GM12878 (cell line): Measurements from ENCODE around the gene MRPL21. TPM values are rescaled to one million over a fixed set of nuclear protein-coding genes. Genes with fewer than 3 reads are reported as not detected.

Source experiments
- ATF7 ChIP-seq: fragments of 450-650 bp; IDR thresholded peaks from 2 replicates; pipeline ENCODE4 v1.6.1; 2016; ENCODE audit warnings: low read depth, mild to moderate bottlenecking
- BCL3 ChIP-seq: IDR thresholded peaks from 2 replicates; pipeline ENCODE4 v1.6.1; 2011; ENCODE audit warnings: borderline replicate concordance, low read depth, mild to moderate bottlenecking, moderate library complexity, low read length; ENCODE audit not compliant: insufficient read depth, poor library complexity, severe bottlenecking
- HDGF ChIP-seq: fragments of 450-650 bp; IDR thresholded peaks from 2 replicates; pipeline ENCODE4 v1.6.1; 2016; ENCODE audit warnings: antibody characterized with exemption
- KDM1A ChIP-seq: fragments of 200-600 bp; sonication (generic); IDR thresholded peaks from 2 replicates; pipeline ENCODE4 v1.6.1; 2016; ENCODE audit warnings: borderline replicate concordance
- REST ChIP-seq: IDR thresholded peaks from 2 replicates; pipeline ENCODE4 v1.6.1; 2012; ENCODE audit warnings: mild to moderate bottlenecking, low read depth, low read length
- SKIL ChIP-seq: fragments of 450-650 bp; IDR thresholded peaks from 2 replicates; pipeline ENCODE4 v1.6.1; 2017; ENCODE audit warnings: mild to moderate bottlenecking, low read depth, inconsistent platforms; ENCODE audit not compliant: poor library complexity, severe bottlenecking
- SMARCA5 ChIP-seq: fragments of 450-650 bp; IDR thresholded peaks from 2 replicates; pipeline ENCODE4 v1.6.1; 2017; ENCODE audit warnings: mild to moderate bottlenecking
- polyA plus RNA-seq, 11 experiments: library from polyadenylated mRNA; depleted of rRNA in 4 of 11; unstranded in 6 of 11; stranded (reverse) in 5 of 11; fragments of >200 nt; fragmentation: Nextera tagmentation in 4 of 11; fragmentation: Illumina TruSeq in 1 of 11; extraction: Ambion mirVana in 4 of 11; extraction: Trizol in 1 of 11; gene quantifications; 1 replicate in 1 of 11; 2 replicates in 10 of 11; pipeline versions ENCODE4 v1.2.1 to v1.2.3, GENCODE V29; 2011 to 2016; ENCODE audit warnings: inconsistent platforms in 2 of 11, missing spikeins in 2 of 11, low read depth in 1 of 11
- total RNA-seq, 4 experiments: library from RNA; depleted of rRNA in 3 of 4; stranded (reverse); fragments of >200 nt in 3 of 4; fragmentation: Illumina TruSeq in 1 of 4; extraction: Trizol in 1 of 4; gene quantifications; 2 replicates each; pipeline versions ENCODE4 v1.2.1 to v1.2.3, GENCODE V29; 2013 to 2021

The MRPL21 gene
- total and polyA plus RNA-seq, 10 of the 15 experiments (the other 5 are each of a cell fraction or from before 2014, with no cell fraction given), result 86.6 to 283 (median 130) TPM

GRCh38 chr11:68948496-68948895 is 44.9 kb upstream of the MRPL21 start (continued):
- no peak for TF ChIP-seq SKIL
- no peak for TF ChIP-seq BCL3
- no peak for TF ChIP-seq REST
- no peak for TF ChIP-seq KDM1A
- no peak for TF ChIP-seq ATF7
- no peak for TF ChIP-seq SMARCA5
- no peak for TF ChIP-seq HDGF
